ENCODE measurements around the gene SKIC3.

GRCh38 chr5:95572016-95572415 lies 17.2 kb upstream of the SKIC3 start:
- TF ChIP-seq CTCF (IDR thresholded peaks at IDR 0.05) = no peak
- no peak for TF ChIP-seq EP300 (IDR thresholded peaks at IDR 0.05)
- TF ChIP-seq POLR2A (IDR thresholded peaks at IDR 0.05) = no peak
